SKM-1 (cell line): ENCODE data around the gene LRP2BP.

Source experiments
- DNase-seq: peaks from one replicate; lab custom pipeline; 2025; ENCODE audit not compliant: unreplicated experiment; lab: John Stamatoyannopoulos, UW

The LRP2BP gene

GRCh38 chr4:185395238-185395955 lies at the start of gene LRP2BP:
TSS of gene LRP2BP (minus strand) at chr4:185395924. CDS start at chr4:185378186, 17,738 bp downstream.
- DNase-seq: no peak

- no peak for DNase-seq
Observed at GRCh38 chr4:185445209-185445608, 49.5 kb upstream of the LRP2BP start.

GRCh38 chr4:185441479-185441878 lies 45.8 kb upstream of the LRP2BP start:
- DNase-seq: no peak

- no peak for DNase-seq
Observed at GRCh38 chr4:185437809-185438208, 42.1 kb upstream of the LRP2BP start.

GRCh38 chr4:185435466-185435865 lies 39.7 kb upstream of the LRP2BP start:
- DNase-seq: no peak

- DNase-seq: no peak
Observed at GRCh38 chr4:185429660-185430059, 33.9 kb upstream of the LRP2BP start.

GRCh38 chr4:185426960-185427688 lies 31.4 kb upstream of the LRP2BP start:
- DNase-seq: no peak

- peak; percentile 73 for DNase-seq
Observed at GRCh38 chr4:185425647-185426352, 30.1 kb upstream of the LRP2BP start, which contains the start of gene UFSP2. TSS of gene UFSP2 (minus strand) at chr4:185425964. CDS start at chr4:185425868, 96 bp downstream.

GRCh38 chr4:185424905-185425646 lies 29.4 kb upstream of the LRP2BP start:
- no peak for DNase-seq

GRCh38 chr4:185421366-185422124 lies 25.8 kb upstream of the LRP2BP start:
- no peak for DNase-seq

GRCh38 chr4:185416955-185417354 lies 21.2 kb upstream of the LRP2BP start:
- DNase-seq: no peak

GRCh38 chr4:185412412-185412811 lies 16.7 kb upstream of the LRP2BP start:
- no peak for DNase-seq

- no peak for DNase-seq
Observed at GRCh38 chr4:185411849-185412248, 16.1 kb upstream of the LRP2BP start.

GRCh38 chr4:185408432-185408831 lies 12.7 kb upstream of the LRP2BP start:
- no peak for DNase-seq

- no peak for DNase-seq
Observed at GRCh38 chr4:185405296-185405999, 9.7 kb upstream of the LRP2BP start.

GRCh38 chr4:185404031-185404430 lies 8.3 kb upstream of the LRP2BP start:
- DNase-seq: no peak

GRCh38 chr4:185399466-185399865 lies 3.7 kb upstream of the LRP2BP start:
- DNase-seq: no peak

- DNase-seq: no peak
Observed at GRCh38 chr4:185398618-185399017, 2.9 kb upstream of the LRP2BP start.

- DNase-seq: no peak
Observed at GRCh38 chr4:185396724-185397385, 1.1 kb upstream of the LRP2BP start, which contains the start of gene ANKRD37. TSS of gene ANKRD37 (plus strand) at chr4:185396841. CDS start at chr4:185396924, 83 bp downstream.
